Activated CD4-positive, CD25-positive, alpha-beta regulatory T cell (primary cell): ENCODE data around the gene CTSC.

ENCODE experiments used
- DNase-seq, 4 experiments: peaks; one replicate each; lab custom pipeline; 2025; lab: John Stamatoyannopoulos, UW

The CTSC gene

GRCh38 chr11:88337181-88337986 is at the start of gene CTSC:
TSS of gene CTSC (minus strand) at chr11:88337736. CDS start at chr11:88337672, 64 bp downstream.
- DNase-seq: peak; percentile 79 to 89 (median 86)

- DNase-seq: no peak
Measured at GRCh38 chr11:88384669-88385005, 47.1 kb upstream of the CTSC start.

- DNase-seq: no peak
Measured at GRCh38 chr11:88384004-88384668, 46.6 kb upstream of the CTSC start.

- no peak for DNase-seq
Measured at GRCh38 chr11:88383447-88383846, 45.9 kb upstream of the CTSC start.

- DNase-seq: no peak
Measured at GRCh38 chr11:88379130-88379529, 41.6 kb upstream of the CTSC start.

GRCh38 chr11:88378422-88379066 is 41.0 kb upstream of the CTSC start:
- DNase-seq: no peak

- no peak for DNase-seq
Measured at GRCh38 chr11:88377646-88378045, 40.1 kb upstream of the CTSC start.

- no peak for DNase-seq
Measured at GRCh38 chr11:88377144-88377543, 39.6 kb upstream of the CTSC start.

- no peak for DNase-seq
Measured at GRCh38 chr11:88375927-88376470, 38.5 kb upstream of the CTSC start.

GRCh38 chr11:88370782-88371181 is 33.2 kb upstream of the CTSC start:
- no peak for DNase-seq

- DNase-seq: no peak
Measured at GRCh38 chr11:88367310-88367709, 29.8 kb upstream of the CTSC start.

- DNase-seq: no peak
Measured at GRCh38 chr11:88363648-88364065, 26.1 kb upstream of the CTSC start.

- no peak for DNase-seq
Measured at GRCh38 chr11:88363004-88363403, 25.5 kb upstream of the CTSC start.

- DNase-seq: no peak
Measured at GRCh38 chr11:88360141-88360540, 22.6 kb upstream of the CTSC start.

GRCh38 chr11:88359541-88359940 is 22.0 kb upstream of the CTSC start:
- no peak for DNase-seq

- DNase-seq: no peak
Measured at GRCh38 chr11:88359114-88359513, 21.6 kb upstream of the CTSC start.

GRCh38 chr11:88358040-88358431 is 20.5 kb upstream of the CTSC start:
- DNase-seq: no peak

GRCh38 chr11:88357323-88358039 is 19.9 kb upstream of the CTSC start:
- DNase-seq: no peak

GRCh38 chr11:88355887-88356286 is 18.4 kb upstream of the CTSC start:
- no peak for DNase-seq

- DNase-seq: no peak
Measured at GRCh38 chr11:88354912-88355311, 17.4 kb upstream of the CTSC start.

- DNase-seq: no peak
Measured at GRCh38 chr11:88353835-88354496, 16.4 kb upstream of the CTSC start.

GRCh38 chr11:88353386-88353785 is 15.8 kb upstream of the CTSC start:
- no peak for DNase-seq
